HepG2 (cell line): ENCODE data around the gene PARP8. TPM values are rescaled to one million over a fixed set of nuclear protein-coding genes. Genes with fewer than 3 reads are reported as not detected.

ENCODE experiments used
- ATAC-seq: fragments of 200-7000 bp; cut with Tn5 transposase; 3 replicates; pipeline ENCODE4 v1.9.1; 2020; ENCODE audit warnings: mild to moderate bottlenecking, moderate library complexity
- BruUV-seq: library from RNA; stranded (reverse); fragments of 400-500 nt; replicated peaks from 2 replicates; lab custom pipeline; 2021; lab: Mats Ljungman, UMichigan
- CTCF ChIA-PET: fragments of 300-600 bp; formaldehyde crosslinking; extraction: SDS; loops from one replicate; lab custom pipeline; 2021; ENCODE audit warnings: low total read pairs, inconsistent platforms, low intra/inter-chr PET ratio; lab: Yijun Ruan, JAX
- POLR2A ChIA-PET: fragments of 350-600 bp; sonication (Branson Sonifier 250); formaldehyde crosslinking; loops from one replicate; lab custom pipeline; 2020; ENCODE audit warnings: antibody characterized with exemption, inconsistent platforms; lab: Yijun Ruan, JAX
- DNase-seq: peaks from one replicate; pipeline ENCODE4 v3.0.0-alpha.2; 2015; ENCODE audit warnings: low spot score
- FAIRE-seq: peaks from 3 replicates; lab custom pipeline; 2011; peaks lifted over from hg19 to GRCh38; lab: Jason Lieb, UNC
- H2AFZ ChIP-seq: one replicate; pipeline ENCODE4 v1.6.1; 2011; ENCODE audit warnings: low read length, inconsistent platforms
- H3K27ac ChIP-seq: fragments of 300-600 bp; 3 replicates; pipeline ENCODE4 v1.8.0; 2011; ENCODE audit warnings: mixed run types, mild to moderate bottlenecking, mixed read lengths, low read length, inconsistent platforms; ENCODE audit not compliant: insufficient read depth; ENCODE audit errors: extremely low read length
- H3K27me3 ChIP-seq, 2 experiments: fragments of 200-600 bp in 1 of 2; 2 replicates in 1 of 2; 3 replicates in 1 of 2; pipeline versions ENCODE4 v1.6.0 to v1.8.0; 2011; ENCODE audit warnings: low read length in 2 of 2, mild to moderate bottlenecking in 2 of 2, moderate library complexity in 2 of 2, inconsistent platforms in 1 of 2; ENCODE audit not compliant: insufficient read depth in 2 of 2, control insufficient read depth in 1 of 2
- H3K36me3 ChIP-seq, 2 experiments: fragments of 200-600 bp in 1 of 2; replicated peaks in 1 of 2; 2 replicates in 1 of 2; 3 replicates in 1 of 2; pipeline versions ENCODE4 v1.5.1 to v1.8.0; 2011; ENCODE audit warnings: low read length in 2 of 2, inconsistent platforms in 1 of 2; ENCODE audit not compliant: insufficient read depth in 2 of 2, control insufficient read depth in 1 of 2
- H3K4me1 ChIP-seq: 2 replicates; pipeline ENCODE4 v1.5.1; 2012; ENCODE audit warnings: low read length, inconsistent platforms; ENCODE audit not compliant: insufficient read depth
- H3K4me2 ChIP-seq: 2 replicates; pipeline ENCODE4 v1.6.0; 2011; ENCODE audit warnings: low read depth, low read length, inconsistent platforms
- H3K4me3 ChIP-seq, 3 experiments: fragments of 200-600 bp in 1 of 3; sonication (generic), shearing (Covaris generic) in 1 of 3; replicated peaks in 1 of 3; 2 replicates each; pipeline ENCODE4 v1.5.1; 2011 to 2016; ENCODE audit warnings: low read length in 3 of 3, inconsistent platforms in 2 of 3, low read depth in 2 of 3, mild to moderate bottlenecking in 2 of 3, control low read depth in 1 of 3, mixed read lengths in 1 of 3; ENCODE audit not compliant: insufficient read depth in 1 of 3
- H3K79me2 ChIP-seq: one replicate; pipeline ENCODE4 v1.6.1; 2011; ENCODE audit warnings: low read length, inconsistent platforms; ENCODE audit not compliant: insufficient read depth
- H3K9ac ChIP-seq: 2 replicates; pipeline ENCODE4 v1.6.0; 2011; ENCODE audit warnings: mild to moderate bottlenecking, low read depth, low read length, inconsistent platforms; ENCODE audit not compliant: insufficient read depth
- H3K9me3 ChIP-seq: 2 replicates; pipeline ENCODE4 v1.5.1; 2012; ENCODE audit warnings: mild to moderate bottlenecking, low read length
- H4K20me1 ChIP-seq: 2 replicates; pipeline ENCODE4 v1.6.0; 2011; ENCODE audit warnings: inconsistent platforms, mild to moderate bottlenecking, low read length, moderate library complexity; ENCODE audit not compliant: insufficient read depth
- DNMT3B ChIP-seq: conservative IDR thresholded peaks from 2 replicates; pipeline ENCODE4 v1.6.1; 2016; ENCODE audit warnings: missing biosample characterization, control low read depth
- FOXJ3 ChIP-seq: sonication (generic); formaldehyde crosslinking; IDR thresholded peaks from 2 replicates; pipeline ENCODE4 v1.4.0; 2020; ENCODE audit warnings: missing genetic modification reagents, mild to moderate bottlenecking, borderline replicate concordance
- RBFOX2 ChIP-seq: fragments of 200-400 bp; formaldehyde crosslinking; IDR thresholded peaks from 2 replicates; pipeline ENCODE4 v1.6.1; 2017; ENCODE audit warnings: low read depth, mild to moderate bottlenecking, low read length
- TBP ChIP-seq: sonication (generic); formaldehyde crosslinking; IDR thresholded peaks from 2 replicates; pipeline ENCODE4 v1.5.0; 2020; ENCODE audit warnings: missing genetic modification reagents
- XBP1 ChIP-seq: sonication (generic); formaldehyde crosslinking; IDR thresholded peaks from 2 replicates; pipeline ENCODE4 v1.5.0; 2020; ENCODE audit warnings: missing genetic modification reagents
- ZNF546 ChIP-seq: sonication (generic); formaldehyde crosslinking; conservative IDR thresholded peaks from 2 replicates; pipeline ENCODE4 v1.8.1; 2023; ENCODE audit warnings: mild to moderate bottlenecking, missing genetic modification reagents
- ZNF709 ChIP-seq: sonication (generic); formaldehyde crosslinking; IDR thresholded peaks from 2 replicates; pipeline ENCODE4 v1.5.0; 2020; ENCODE audit warnings: mild to moderate bottlenecking, missing genetic modification reagents
- ZNF766 ChIP-seq: sonication (generic); formaldehyde crosslinking; IDR thresholded peaks from 2 replicates; pipeline ENCODE4 v1.5.0; 2020; ENCODE audit warnings: missing genetic modification reagents, borderline replicate concordance
- WGBS: methylation state at CpG from one replicate; pipeline ENCODE4 v1.1.6; 2017; ENCODE audit warnings: low lambda C conversion rate; 5-methylcytosine and 5-hydroxymethylcytosine counted together
- in situ Hi-C: cut with HindIII; loops from 2 replicates; pipeline ENCODE4 v1.10.0; 2017; ENCODE audit warnings: low pct_unique_long_range_greater_than_20kb; ENCODE audit not compliant: extremely low pct_ligation_motif_present
- intact Hi-C: fragments of 100-400 bp; cut with micrococcal nuclease; formaldehyde crosslinking; loops from one replicate; pipeline ENCODE4 v1.10.0; 2022; ENCODE audit not compliant: unreplicated experiment
- polyA plus RNA-seq, 8 experiments: library from polyadenylated mRNA; depleted of rRNA in 3 of 8; stranded (reverse) in 7 of 8; unstranded in 1 of 8; fragments of >200 nt; fragmentation: Illumina TruSeq in 4 of 8; extraction: Trizol in 4 of 8; gene quantifications; 2 replicates each; pipeline versions ENCODE4 v1.2.1 to v1.2.3, GENCODE V29; 2011 to 2016; ENCODE audit warnings: low read depth in 4 of 8, missing spikeins in 1 of 8, mixed read lengths in 1 of 8; ENCODE audit not compliant: insufficient read depth in 1 of 8
- total RNA-seq, 5 experiments: library from RNA; depleted of rRNA; stranded (reverse); fragments of >200 nt; fragmentation: Illumina TruSeq; extraction: Trizol; gene quantifications; 2 replicates each; pipeline ENCODE4 v1.2.3, GENCODE V29; 2016; ENCODE audit warnings: low read depth in 1 of 5
- TF ChIP-seq, protein P1 (sequence below): sonication (generic); formaldehyde crosslinking; IDR thresholded peaks from 2 replicates; pipeline ENCODE4 v1.9.0; 2021; ENCODE audit warnings: missing genetic modification reagents, mild to moderate bottlenecking, borderline replicate concordance
- TF ChIP-seq, protein P2 (sequence below): sonication (generic); formaldehyde crosslinking; IDR thresholded peaks from 2 replicates; pipeline ENCODE4 v1.5.0; 2020; ENCODE audit warnings: mild to moderate bottlenecking, missing genetic modification reagents, borderline replicate concordance
- TF ChIP-seq, protein P3 (sequence below), 2 experiments: sonication (generic) in 1 of 2; formaldehyde crosslinking in 1 of 2; IDR thresholded peaks; 2 replicates each; pipeline versions ENCODE4 v1.4.0 to v1.6.1; 2016 to 2020; ENCODE audit warnings: borderline replicate concordance in 1 of 2, low read depth in 1 of 2, mild to moderate bottlenecking in 1 of 2, missing genetic modification reagents in 1 of 2

Gene PARP8
- total and polyA plus RNA-seq, 2 of the 13 experiments (the other 11 are each of a cell fraction or from before 2014, with no cell fraction given): 0.11 to 0.29 TPM

DNA sequence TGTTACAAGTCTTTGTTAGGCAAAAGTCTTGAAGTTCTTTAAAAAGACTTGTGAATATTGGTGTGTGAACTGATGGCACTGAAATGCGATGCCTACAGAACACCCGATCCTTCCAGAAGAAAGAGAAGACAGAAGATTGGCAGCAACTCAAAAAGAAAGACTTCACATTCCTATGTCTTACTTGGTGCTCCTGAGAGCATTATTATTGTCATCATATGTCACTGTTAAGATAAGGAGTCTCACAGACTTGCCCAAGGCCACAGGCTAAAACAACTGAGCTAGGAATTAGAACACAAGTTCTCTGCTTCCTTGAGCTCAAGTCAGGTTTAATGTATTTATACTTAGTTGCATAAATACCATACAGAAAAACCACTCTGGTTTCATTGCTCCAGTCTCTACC is 198.0 kb downstream of the PARP8 start:
- no peaks in the 10 kb centered on the region for H3K36me3 ChIP-seq
- H3K4me3 ChIP-seq: no peak overlapping the region
- no peak for FAIRE-seq
- no peak overlapping the region for H3K4me2 ChIP-seq
- ATAC-seq: no peak
- no peaks in the 10 kb centered on the region for H4K20me1 ChIP-seq
- no peaks in the 10 kb centered on the region for H3K27me3 ChIP-seq
- no peak overlapping the region for H2AFZ ChIP-seq
- H3K4me1 ChIP-seq: no peaks in the 10 kb centered on the region
- no peak overlapping the region for H3K9ac ChIP-seq
- in situ Hi-C loops: no loop called here
- no peak overlapping the region for H3K27ac ChIP-seq
- WGBS: 0% methylated on average over 2 of the region's 2 CpGs
- intact Hi-C loops: no loop called here
- DNase-seq: no peak
- no TSS peak for BruUV-seq
- POLR2A ChIA-PET: no interaction called here
- H3K9me3 ChIP-seq: no peaks in the 10 kb centered on the region
- CTCF ChIA-PET: no interaction called here
- H3K79me2 ChIP-seq: no peaks in the 10 kb centered on the region
- TF ChIP-seq TBP (CRISPR knock-in tag) (no peak), DNMT3B (CRISPR knock-in tag) (no peak), ZNF546 (CRISPR knock-in tag) (no peak), XBP1 (CRISPR knock-in tag) (no peak), ZNF709 (no peak), RBFOX2 (no peak), FOXJ3 (CRISPR knock-in tag) (no peak), ZNF766 (CRISPR knock-in tag) (no peak)
- TF ChIP-seq, protein P1, sequence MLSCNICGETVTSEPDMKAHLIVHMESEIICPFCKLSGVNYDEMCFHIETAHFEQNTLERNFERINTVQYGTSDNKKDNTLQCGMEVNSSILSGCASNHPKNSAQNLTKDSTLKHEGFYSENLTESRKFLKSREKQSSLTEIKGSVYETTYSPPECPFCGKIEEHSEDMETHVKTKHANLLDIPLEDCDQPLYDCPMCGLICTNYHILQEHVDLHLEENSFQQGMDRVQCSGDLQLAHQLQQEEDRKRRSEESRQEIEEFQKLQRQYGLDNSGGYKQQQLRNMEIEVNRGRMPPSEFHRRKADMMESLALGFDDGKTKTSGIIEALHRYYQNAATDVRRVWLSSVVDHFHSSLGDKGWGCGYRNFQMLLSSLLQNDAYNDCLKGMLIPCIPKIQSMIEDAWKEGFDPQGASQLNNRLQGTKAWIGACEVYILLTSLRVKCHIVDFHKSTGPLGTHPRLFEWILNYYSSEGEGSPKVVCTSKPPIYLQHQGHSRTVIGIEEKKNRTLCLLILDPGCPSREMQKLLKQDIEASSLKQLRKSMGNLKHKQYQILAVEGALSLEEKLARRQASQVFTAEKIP: no peak
- TF ChIP-seq, protein P2, sequence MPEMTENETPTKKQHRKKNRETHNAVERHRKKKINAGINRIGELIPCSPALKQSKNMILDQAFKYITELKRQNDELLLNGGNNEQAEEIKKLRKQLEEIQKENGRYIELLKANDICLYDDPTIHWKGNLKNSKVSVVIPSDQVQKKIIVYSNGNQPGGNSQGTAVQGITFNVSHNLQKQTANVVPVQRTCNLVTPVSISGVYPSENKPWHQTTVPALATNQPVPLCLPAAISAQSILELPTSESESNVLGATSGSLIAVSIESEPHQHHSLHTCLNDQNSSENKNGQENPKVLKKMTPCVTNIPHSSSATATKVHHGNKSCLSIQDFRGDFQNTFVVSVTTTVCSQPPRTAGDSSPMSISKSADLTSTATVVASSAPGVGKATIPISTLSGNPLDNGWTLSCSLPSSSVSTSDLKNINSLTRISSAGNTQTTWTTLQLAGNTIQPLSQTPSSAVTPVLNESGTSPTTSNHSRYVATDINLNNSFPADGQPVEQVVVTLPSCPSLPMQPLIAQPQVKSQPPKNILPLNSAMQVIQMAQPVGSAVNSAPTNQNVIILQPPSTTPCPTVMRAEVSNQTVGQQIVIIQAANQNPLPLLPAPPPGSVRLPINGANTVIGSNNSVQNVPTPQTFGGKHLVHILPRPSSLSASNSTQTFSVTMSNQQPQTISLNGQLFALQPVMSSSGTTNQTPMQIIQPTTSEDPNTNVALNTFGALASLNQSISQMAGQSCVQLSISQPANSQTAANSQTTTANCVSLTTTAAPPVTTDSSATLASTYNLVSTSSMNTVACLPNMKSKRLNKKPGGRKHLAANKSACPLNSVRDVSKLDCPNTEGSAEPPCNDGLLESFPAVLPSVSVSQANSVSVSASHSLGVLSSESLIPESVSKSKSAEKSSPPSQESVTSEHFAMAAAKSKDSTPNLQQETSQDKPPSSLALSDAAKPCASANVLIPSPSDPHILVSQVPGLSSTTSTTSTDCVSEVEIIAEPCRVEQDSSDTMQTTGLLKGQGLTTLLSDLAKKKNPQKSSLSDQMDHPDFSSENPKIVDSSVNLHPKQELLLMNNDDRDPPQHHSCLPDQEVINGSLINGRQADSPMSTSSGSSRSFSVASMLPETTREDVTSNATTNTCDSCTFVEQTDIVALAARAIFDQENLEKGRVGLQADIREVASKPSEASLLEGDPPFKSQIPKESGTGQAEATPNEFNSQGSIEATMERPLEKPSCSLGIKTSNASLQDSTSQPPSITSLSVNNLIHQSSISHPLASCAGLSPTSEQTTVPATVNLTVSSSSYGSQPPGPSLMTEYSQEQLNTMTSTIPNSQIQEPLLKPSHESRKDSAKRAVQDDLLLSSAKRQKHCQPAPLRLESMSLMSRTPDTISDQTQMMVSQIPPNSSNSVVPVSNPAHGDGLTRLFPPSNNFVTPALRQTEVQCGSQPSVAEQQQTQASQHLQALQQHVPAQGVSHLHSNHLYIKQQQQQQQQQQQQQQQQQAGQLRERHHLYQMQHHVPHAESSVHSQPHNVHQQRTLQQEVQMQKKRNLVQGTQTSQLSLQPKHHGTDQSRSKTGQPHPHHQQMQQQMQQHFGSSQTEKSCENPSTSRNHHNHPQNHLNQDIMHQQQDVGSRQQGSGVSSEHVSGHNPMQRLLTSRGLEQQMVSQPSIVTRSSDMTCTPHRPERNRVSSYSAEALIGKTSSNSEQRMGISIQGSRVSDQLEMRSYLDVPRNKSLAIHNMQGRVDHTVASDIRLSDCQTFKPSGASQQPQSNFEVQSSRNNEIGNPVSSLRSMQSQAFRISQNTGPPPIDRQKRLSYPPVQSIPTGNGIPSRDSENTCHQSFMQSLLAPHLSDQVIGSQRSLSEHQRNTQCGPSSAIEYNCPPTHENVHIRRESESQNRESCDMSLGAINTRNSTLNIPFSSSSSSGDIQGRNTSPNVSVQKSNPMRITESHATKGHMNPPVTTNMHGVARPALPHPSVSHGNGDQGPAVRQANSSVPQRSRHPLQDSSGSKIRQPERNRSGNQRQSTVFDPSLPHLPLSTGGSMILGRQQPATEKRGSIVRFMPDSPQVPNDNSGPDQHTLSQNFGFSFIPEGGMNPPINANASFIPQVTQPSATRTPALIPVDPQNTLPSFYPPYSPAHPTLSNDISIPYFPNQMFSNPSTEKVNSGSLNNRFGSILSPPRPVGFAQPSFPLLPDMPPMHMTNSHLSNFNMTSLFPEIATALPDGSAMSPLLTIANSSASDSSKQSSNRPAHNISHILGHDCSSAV (CRISPR knock-in tag): no peak
- TF ChIP-seq, protein P3, sequence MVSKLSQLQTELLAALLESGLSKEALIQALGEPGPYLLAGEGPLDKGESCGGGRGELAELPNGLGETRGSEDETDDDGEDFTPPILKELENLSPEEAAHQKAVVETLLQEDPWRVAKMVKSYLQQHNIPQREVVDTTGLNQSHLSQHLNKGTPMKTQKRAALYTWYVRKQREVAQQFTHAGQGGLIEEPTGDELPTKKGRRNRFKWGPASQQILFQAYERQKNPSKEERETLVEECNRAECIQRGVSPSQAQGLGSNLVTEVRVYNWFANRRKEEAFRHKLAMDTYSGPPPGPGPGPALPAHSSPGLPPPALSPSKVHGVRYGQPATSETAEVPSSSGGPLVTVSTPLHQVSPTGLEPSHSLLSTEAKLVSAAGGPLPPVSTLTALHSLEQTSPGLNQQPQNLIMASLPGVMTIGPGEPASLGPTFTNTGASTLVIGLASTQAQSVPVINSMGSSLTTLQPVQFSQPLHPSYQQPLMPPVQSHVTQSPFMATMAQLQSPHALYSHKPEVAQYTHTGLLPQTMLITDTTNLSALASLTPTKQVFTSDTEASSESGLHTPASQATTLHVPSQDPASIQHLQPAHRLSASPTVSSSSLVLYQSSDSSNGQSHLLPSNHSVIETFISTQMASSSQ (IDR thresholded peaks at IDR 0.05; ENCODE audit: low read depth): no peak
- TF ChIP-seq, protein P3 (CRISPR knock-in tag; IDR thresholded peaks at IDR 0.05; ENCODE audit: borderline replicate concordance): no peak
